ENCODE results near the gene OPRL1. TPM values are rescaled to one million over a fixed set of nuclear protein-coding genes. Genes with fewer than 3 reads are reported as not detected.

OPRL1 gene
- polyA plus RNA-seq, 1 of the 3 experiments (the other 2 are of a cell fraction): 1.8 TPM

DNA sequence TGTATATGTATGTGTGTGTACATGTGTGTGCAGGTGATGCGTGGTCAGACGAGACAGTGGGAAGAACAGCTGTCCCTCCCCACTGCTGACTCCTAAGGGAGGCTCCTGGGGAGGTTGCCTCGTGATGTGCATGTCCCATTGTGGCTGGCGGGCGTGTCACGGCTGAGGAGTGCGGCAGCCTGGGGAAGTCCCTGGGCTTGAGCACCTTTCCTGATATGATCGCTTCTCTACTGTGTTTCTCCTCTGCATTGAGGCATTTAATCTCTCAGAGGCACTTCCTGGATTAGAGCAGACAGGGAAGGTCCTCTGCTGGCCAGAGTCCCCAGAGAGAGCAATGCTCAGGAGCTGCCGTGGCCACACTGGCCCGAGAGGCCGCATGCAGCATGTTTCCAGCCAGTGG lies 16.0 kb downstream of the OPRL1 start:
- Histone ChIP-seq H3K79me2 (ENCODE audit: insufficient read depth) (no peaks in the 10 kb centered on the region), H2AFZ (ENCODE audit: low read depth) (no peak overlapping the region), H3K9ac (no peak overlapping the region), H4K20me1 (ENCODE audit: insufficient read depth) (no peaks in the 10 kb centered on the region), H3K4me3 (ENCODE audit: low read depth in 2 of 2, low read length in 1 of 2) (no peak overlapping the region), H3K27me3 (ENCODE audit: insufficient read depth) (no peaks in the 10 kb centered on the region), H3K9me3 (no peaks in the 10 kb centered on the region), H3F3A (replicated peaks; ENCODE audit: insufficient read depth) (no peaks in the 10 kb centered on the region), H3K9me2 (no peaks in the 10 kb centered on the region), H3K4me2 (no peak overlapping the region), H3K36me3 (replicated peaks in 1 of 2; ENCODE audit: control insufficient read depth in 1 of 2, insufficient read depth in 2 of 2, low read length in 1 of 2) (no peaks in the 10 kb centered on the region), H3K27ac (ENCODE audit: low read depth in 2 of 2, low read length in 1 of 2) (no peak overlapping the region), H3K4me1 (ENCODE audit: control insufficient read depth in 1 of 2, insufficient read depth in 2 of 2, low read depth in 1 of 2, low read length in 1 of 2) (peaks cover 0 to 17% of the 10 kb centered on the region in 2 experiments; a peak in 1 of 4 replicates)
- ChIA-PET CTCF (interaction anchor here (0.9 to 1.8 kb wide), 3 partner anchors 11 to 24 kb away, joined by 3 to 8 read pairs (median 3); partner anchors contain the start of genes LKAAEAR1 and NPBWR2), POLR2A (no interaction called here)
- TF ChIP-seq NFIC (IDR thresholded peaks at IDR 0.05; ENCODE audit: borderline replicate concordance) (no peak), RFX5 (IDR thresholded peaks at IDR 0.05; ENCODE audit: low read length) (no peak), TAF1 (IDR thresholded peaks at IDR 0.05; ENCODE audit: borderline replicate concordance, low read depth, low read length) (no peak), ELF1 (IDR thresholded peaks at IDR 0.05) (no peak), SIN3A (IDR thresholded peaks at IDR 0.05; ENCODE audit: borderline replicate concordance, low read depth, low read length) (no peak)
- TF ChIP-seq, protein P1, sequence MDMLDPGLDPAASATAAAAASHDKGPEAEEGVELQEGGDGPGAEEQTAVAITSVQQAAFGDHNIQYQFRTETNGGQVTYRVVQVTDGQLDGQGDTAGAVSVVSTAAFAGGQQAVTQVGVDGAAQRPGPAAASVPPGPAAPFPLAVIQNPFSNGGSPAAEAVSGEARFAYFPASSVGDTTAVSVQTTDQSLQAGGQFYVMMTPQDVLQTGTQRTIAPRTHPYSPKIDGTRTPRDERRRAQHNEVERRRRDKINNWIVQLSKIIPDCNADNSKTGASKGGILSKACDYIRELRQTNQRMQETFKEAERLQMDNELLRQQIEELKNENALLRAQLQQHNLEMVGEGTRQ (IDR thresholded peaks at IDR 0.05; ENCODE audit: borderline replicate concordance, low read depth, low read length): no peak
- TF ChIP-seq, protein P2, sequence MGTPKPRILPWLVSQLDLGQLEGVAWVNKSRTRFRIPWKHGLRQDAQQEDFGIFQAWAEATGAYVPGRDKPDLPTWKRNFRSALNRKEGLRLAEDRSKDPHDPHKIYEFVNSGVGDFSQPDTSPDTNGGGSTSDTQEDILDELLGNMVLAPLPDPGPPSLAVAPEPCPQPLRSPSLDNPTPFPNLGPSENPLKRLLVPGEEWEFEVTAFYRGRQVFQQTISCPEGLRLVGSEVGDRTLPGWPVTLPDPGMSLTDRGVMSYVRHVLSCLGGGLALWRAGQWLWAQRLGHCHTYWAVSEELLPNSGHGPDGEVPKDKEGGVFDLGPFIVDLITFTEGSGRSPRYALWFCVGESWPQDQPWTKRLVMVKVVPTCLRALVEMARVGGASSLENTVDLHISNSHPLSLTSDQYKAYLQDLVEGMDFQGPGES (IDR thresholded peaks at IDR 0.05; ENCODE audit: low read depth, low read length): no peak
- DNase-seq: no peak
- WGBS (ENCODE audit: low lambda C conversion rate): 89% methylated on average over 8 of the region's 11 CpGs

DNA sequence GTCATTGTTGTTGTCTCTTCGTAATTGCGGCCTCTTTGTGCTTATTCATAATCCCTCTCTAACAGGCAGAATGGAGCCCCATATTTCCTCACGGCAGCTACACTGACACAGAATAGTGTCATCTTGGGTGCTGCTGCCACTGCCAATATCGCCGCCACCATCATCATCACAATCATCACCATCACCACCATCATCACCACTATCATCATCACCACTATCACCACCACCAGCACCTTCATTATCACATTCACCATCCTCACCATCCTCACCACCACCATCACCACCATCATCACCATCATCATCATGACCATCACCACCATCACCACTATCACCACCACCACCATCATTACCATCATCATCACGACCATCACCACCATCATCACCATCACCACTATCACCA lies 16.7 kb downstream of the OPRL1 start:
- H3K9ac ChIP-seq: no peak overlapping the region
- no peaks in the 10 kb centered on the region for H3K79me2 ChIP-seq (ENCODE audit: insufficient read depth)
- POLR2A ChIA-PET: no interaction called here
- no peaks in the 10 kb centered on the region for H3K9me3 ChIP-seq
- H3K27me3 ChIP-seq (ENCODE audit: insufficient read depth): no peaks in the 10 kb centered on the region
- no peaks in the 10 kb centered on the region for H3K9me2 ChIP-seq
- H3K4me2 ChIP-seq: no peak overlapping the region
- H4K20me1 ChIP-seq (ENCODE audit: insufficient read depth): no peaks in the 10 kb centered on the region
- CTCF ChIA-PET: interaction anchor here (0.9 to 1.8 kb wide), 3 partner anchors 10 to 24 kb away, joined by 3 to 8 read pairs (median 3); partner anchors contain the start of genes LKAAEAR1 and NPBWR2
- H3K4me3 ChIP-seq (ENCODE audit: low read depth in 2 of 2, low read length in 1 of 2): no peak overlapping the region
- no peaks in the 10 kb centered on the region for H3K36me3 ChIP-seq (replicated peaks in 1 of 2; ENCODE audit: control insufficient read depth in 1 of 2, insufficient read depth in 2 of 2, low read length in 1 of 2)
- peaks cover 0 to 14% of the 10 kb centered on the region in 2 experiments; a peak in 1 of 4 replicates for H3K4me1 ChIP-seq (ENCODE audit: control insufficient read depth in 1 of 2, insufficient read depth in 2 of 2, low read depth in 1 of 2, low read length in 1 of 2)
- H3K27ac ChIP-seq (ENCODE audit: low read depth in 2 of 2, low read length in 1 of 2): no peak overlapping the region
- no peaks in the 10 kb centered on the region for H3F3A ChIP-seq (replicated peaks; ENCODE audit: insufficient read depth)
- no peak for DNase-seq
- no peak overlapping the region for H2AFZ ChIP-seq (ENCODE audit: low read depth)
- TF ChIP-seq MEF2A (IDR thresholded peaks at IDR 0.05; ENCODE audit: borderline replicate concordance, low read depth) (no peak), CHD2 (IDR thresholded peaks at IDR 0.05; ENCODE audit: low read length, partially characterized antibody) (no peak), EP300 (IDR thresholded peaks at IDR 0.05; ENCODE audit: borderline replicate concordance in 1 of 2, low read depth in 1 of 2, low read length in 1 of 2) (no peak), RCOR1 (IDR thresholded peaks at IDR 0.05; ENCODE audit: low read length) (no peak), NRF1 (IDR thresholded peaks at IDR 0.05; ENCODE audit: low read depth, low read length) (no peak)
- WGBS (ENCODE audit: low lambda C conversion rate): 75% methylated on average over 6 of the region's 6 CpGs
